ACC112 (cell line): Measurements from ENCODE around the gene ABCB6.

ENCODE experiments used
- H2AFZ ChIP-seq: fragments of 200-600 bp; sonication (generic); one replicate; pipeline ENCODE4 v1.6.0; 2017; ENCODE audit warnings: antibody characterized with exemption, low read length; ENCODE audit not compliant: unreplicated experiment
- H3K27ac ChIP-seq: fragments of 200-600 bp; sonication (generic); 2 replicates; pipeline ENCODE4 v1.5.1; 2014; ENCODE audit warnings: low read depth, mild to moderate bottlenecking, antibody characterized with exemption, low read length, moderate library complexity
- H3K27me3 ChIP-seq: fragments of 200-600 bp; sonication (generic); 2 replicates; pipeline ENCODE4 v1.6.1; 2014; ENCODE audit warnings: mild to moderate bottlenecking, antibody characterized with exemption, low read length, moderate library complexity, mixed read lengths; ENCODE audit not compliant: insufficient read depth
- H3K36me3 ChIP-seq: fragments of 200-600 bp; sonication (generic); 2 replicates; pipeline ENCODE4 v1.6.1; 2016; ENCODE audit warnings: mild to moderate bottlenecking, antibody characterized with exemption, low read length, moderate library complexity, mixed read lengths; ENCODE audit not compliant: insufficient read depth
- H3K4me1 ChIP-seq: fragments of 200-600 bp; sonication (generic); one replicate; pipeline ENCODE4 v1.6.1; 2016; ENCODE audit warnings: low read length, mixed read lengths; ENCODE audit not compliant: insufficient read depth, unreplicated experiment, control insufficient read depth
- H3K4me3 ChIP-seq: fragments of 200-600 bp; sonication (generic); 2 replicates; pipeline ENCODE4 v1.5.1; 2014; ENCODE audit warnings: mild to moderate bottlenecking, low read depth, low read length
- H3K79me2 ChIP-seq: fragments of 200-600 bp; sonication (generic); one replicate; pipeline ENCODE4 v1.6.0; 2016; ENCODE audit warnings: low read length; ENCODE audit not compliant: control insufficient read depth, unreplicated experiment, insufficient read depth

ABCB6 gene

DNA sequence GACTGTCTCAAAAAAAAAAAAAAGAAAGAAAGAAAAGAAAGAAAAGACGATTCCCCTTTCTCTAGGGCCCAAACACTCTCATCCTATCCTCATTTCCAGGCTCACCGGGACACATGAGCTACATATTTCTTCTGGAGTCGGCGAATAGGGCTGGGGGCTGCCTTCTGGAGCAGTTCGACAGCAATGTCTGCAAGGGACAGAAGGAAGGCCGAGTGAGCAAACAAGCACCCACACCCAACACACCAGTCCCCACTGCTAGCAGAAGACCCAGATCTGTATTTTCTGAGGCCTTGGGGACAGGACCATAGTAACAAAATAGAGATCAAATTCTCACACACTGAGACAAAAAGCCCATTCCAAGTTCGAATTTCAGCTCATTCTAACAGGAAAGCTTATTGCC lies 43.3 kb downstream of the ABCB6 start:
- no peak overlapping the region for H3K27ac ChIP-seq
- peaks cover 33% of the 10 kb centered on the region for H3K79me2 ChIP-seq
- H3K36me3 ChIP-seq = no peaks in the 10 kb centered on the region
- H2AFZ ChIP-seq = no peak overlapping the region
- H3K4me1 ChIP-seq = peaks cover 19% of the 10 kb centered on the region
- peak overlapping the region; percentile 88 for H3K4me3 ChIP-seq
- H3K27me3 ChIP-seq = no peaks in the 10 kb centered on the region

DNA sequence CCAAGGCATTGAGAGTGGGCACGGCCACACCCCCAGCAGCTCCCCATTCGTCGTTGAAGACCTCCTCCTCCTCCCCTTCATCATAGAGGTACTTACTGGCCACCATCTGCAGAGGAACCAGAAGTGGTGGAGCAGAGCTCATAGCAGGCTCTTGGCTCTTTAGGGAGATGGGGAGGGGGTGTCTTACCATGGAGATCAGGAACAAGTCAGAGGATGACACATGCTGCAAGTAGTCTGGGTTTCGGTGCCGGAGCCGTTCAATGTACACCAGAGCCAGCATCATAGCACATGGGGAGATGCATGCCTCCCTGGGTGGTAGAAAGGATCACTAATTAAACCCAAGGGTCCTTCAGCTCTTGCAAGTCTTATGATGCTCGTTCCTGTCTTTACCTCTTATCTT lies 44.0 kb downstream of the ABCB6 start:
- Histone ChIP-seq H3K27ac (no peak overlapping the region), H2AFZ (no peak overlapping the region), H3K79me2 (peaks cover 26% of the 10 kb centered on the region), H3K36me3 (no peaks in the 10 kb centered on the region), H3K4me1 (peaks cover 19% of the 10 kb centered on the region), H3K27me3 (no peaks in the 10 kb centered on the region), H3K4me3 (no peak overlapping the region)

DNA sequence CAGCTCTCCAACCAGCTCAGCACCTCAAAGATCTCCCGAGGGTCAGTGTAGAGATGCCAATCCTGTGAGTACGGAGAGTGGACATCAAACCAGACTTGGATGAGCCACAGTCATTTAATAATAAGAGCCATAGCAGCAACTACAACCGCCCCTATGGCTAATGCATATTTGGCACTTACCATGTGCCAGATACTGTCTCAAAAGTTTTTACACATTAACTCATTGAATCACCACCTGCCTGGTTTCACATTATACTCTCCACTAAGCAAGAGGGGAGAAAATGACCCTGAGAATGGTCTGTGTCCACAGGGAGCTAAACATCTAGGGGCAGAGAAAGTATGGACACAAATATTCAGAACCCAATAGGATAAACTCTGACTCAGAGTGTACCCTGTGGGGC lies 44.6 kb downstream of the ABCB6 start:
- Histone ChIP-seq H2AFZ (no peak overlapping the region), H3K4me1 (peaks cover 13% of the 10 kb centered on the region), H3K79me2 (peaks cover 20% of the 10 kb centered on the region), H3K36me3 (no peaks in the 10 kb centered on the region), H3K27ac (no peak overlapping the region), H3K27me3 (no peaks in the 10 kb centered on the region), H3K4me3 (no peak overlapping the region)

DNA sequence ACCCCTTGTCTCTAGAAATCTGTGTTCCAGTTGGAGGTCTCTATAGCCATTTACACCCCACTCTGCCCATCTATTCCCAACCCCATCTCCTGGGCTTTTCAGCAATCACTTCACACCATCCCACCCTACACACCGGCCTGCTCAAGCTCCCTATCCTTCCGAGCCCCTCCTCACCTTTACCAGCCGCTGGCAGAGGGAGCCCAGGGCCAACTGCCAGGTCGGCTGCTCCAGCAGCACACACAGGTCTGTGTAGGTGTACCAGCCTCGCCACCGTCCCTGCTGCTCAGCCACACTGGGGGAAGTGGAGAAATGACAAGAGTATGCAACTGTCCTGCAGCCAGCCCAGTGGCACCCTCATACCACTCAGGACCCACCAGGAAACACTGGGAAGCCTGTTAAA lies 45.6 kb downstream of the ABCB6 start:
- no peak overlapping the region for H3K4me3 ChIP-seq
- no peaks in the 10 kb centered on the region for H3K27me3 ChIP-seq
- peaks cover 11% of the 10 kb centered on the region for H3K4me1 ChIP-seq
- no peak overlapping the region for H3K27ac ChIP-seq
- H3K36me3 ChIP-seq = no peaks in the 10 kb centered on the region
- H3K79me2 ChIP-seq = peaks cover 12% of the 10 kb centered on the region
- no peak overlapping the region for H2AFZ ChIP-seq

DNA sequence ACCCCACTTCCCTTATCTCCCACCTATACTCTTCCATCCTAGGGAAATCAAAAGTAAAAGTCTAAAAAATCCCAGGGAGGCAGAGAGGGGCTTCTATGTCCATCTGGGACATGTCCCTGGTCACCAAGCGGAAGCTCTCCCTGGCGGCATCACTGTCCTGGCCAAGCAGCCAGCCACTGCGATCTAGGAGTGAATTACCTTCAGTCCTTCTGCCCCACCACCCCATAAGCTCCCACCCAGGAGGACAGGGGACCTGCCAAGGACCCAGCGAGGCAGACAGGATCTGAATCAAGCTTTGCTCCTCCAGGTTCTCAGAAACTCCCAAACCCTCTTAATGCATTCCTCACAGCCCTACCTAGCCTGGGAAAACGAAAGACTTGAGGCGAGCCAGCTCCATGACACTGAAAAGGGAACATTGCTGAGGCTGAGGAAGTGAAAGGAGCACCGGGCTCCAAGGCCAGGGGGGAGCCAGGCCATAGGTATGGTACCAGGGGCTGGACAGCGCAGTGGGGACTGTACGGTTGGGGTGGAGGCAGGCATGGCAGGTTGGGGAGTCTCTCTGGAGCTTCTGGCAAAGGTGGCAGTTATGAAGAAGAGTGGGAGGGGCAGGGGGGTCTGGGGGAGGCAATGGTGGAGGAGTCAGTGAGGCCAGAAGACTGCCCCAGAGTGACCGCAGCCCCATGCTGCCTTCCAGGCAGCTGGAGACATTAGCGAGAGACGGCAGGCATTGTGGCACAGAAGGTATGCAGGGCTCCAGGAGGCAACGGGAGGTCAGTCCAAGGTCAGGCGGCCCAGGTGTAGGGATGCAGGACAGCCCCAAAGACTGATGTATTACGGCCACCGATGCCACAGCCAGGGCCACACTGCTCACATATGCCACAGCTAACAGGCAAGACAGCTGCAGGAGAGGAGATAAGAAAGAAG lies 46.3 kb downstream of the ABCB6 start:
- no peaks in the 10 kb centered on the region for H3K27me3 ChIP-seq
- no peak overlapping the region for H2AFZ ChIP-seq
- H3K36me3 ChIP-seq = no peaks in the 10 kb centered on the region
- H3K27ac ChIP-seq = no peak overlapping the region
- peaks cover 12% of the 10 kb centered on the region for H3K79me2 ChIP-seq
- no peak overlapping the region for H3K4me3 ChIP-seq
- H3K4me1 ChIP-seq = peaks cover 11% of the 10 kb centered on the region

DNA sequence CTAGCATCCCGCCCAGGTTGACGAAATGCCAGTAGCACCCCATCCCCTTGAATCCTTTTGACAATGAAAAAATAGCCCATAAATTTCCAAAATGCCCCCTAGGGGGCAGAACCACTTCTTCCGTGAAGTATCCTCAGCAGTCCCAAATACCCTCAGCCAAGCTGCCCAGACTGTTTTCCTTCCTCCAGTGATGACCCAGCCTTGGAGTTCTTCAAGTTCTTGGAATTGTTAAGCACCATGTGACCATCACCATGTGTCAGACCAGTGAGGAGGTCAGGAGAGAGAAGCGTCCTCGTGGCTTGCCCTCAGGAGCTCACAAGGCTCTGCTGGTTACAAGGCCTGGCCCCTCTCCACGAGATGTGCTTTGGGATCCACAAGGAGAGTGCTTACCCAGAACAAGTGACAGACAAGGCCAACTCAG lies 47.5 kb downstream of the ABCB6 start:
- Histone ChIP-seq H2AFZ (no peak overlapping the region), H3K4me3 (no peak overlapping the region), H3K27me3 (no peaks in the 10 kb centered on the region), H3K36me3 (no peaks in the 10 kb centered on the region), H3K27ac (no peak overlapping the region), H3K79me2 (peaks cover 12% of the 10 kb centered on the region), H3K4me1 (peaks cover 11% of the 10 kb centered on the region)

DNA sequence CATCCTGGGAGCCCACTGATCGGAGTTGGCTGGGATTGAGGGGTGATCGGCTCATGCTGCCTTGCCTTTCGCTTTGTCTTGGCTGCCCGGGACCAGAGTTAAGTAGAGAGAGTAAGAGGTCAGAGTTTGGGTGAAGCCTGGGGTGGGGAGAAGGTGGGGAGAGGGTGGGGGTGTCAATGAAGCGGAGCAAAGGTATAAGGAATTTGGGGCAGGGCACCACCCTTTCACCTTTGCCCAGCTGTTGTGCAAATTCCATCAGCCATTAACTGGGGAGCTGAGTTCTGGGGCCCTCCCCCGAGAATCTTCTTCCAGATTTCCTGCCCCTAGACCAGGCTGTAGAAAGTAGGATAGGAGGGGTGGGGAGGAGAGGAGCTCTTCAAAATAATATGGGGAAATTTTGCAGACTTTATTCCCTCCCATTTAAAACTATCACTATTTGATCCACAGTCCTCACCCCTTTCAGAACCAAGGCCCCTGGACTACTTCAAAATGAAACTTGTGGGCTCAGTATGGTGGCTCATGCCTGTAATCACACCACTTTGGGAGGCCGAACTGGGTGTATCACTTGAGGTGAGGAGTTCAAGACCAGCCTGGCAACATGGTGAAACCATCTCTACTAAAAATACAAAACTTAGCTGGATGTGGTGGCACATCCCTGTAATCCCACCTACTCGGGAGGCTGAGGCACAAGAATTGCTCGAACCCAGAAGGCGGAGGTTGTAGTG lies 48.7 kb downstream of the ABCB6 start, which contains the start of gene SLC23A3:
TSS of gene SLC23A3 (minus strand) at position 100 of the 725 bp plus-strand sequence. CDS start at position 55, 45 bp downstream.
- H3K79me2 ChIP-seq = peaks cover 4% of the 10 kb centered on the region
- no peak within 1 kb of the TSS for H3K4me3 ChIP-seq
- H3K27me3 ChIP-seq = no peaks in the 10 kb centered on the region
- peaks cover 3% of the 10 kb centered on the region for H3K4me1 ChIP-seq
- H3K27ac ChIP-seq = no peak within 1 kb of the TSS
- no peaks in the 10 kb centered on the region for H3K36me3 ChIP-seq
- H2AFZ ChIP-seq = no peak within 1 kb of the TSS

DNA sequence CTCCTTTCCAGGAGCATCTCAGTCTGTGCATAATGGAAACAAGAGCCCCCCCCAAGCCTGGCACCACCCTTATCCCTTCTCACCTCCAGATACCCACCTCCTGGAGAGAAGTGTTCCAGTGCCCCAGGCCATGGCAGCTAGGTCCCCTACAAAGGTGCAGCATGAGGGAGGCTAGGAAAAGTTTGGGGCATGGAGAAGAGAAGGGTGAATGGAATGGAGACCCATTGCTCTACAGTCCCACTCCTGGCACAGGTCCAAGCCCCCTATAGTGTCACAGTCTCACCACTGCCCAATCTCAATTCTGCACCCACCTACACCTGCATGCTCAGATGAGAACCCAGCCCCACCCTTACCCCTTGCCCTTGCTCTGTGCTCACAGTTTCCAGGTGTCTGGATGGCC lies 49.8 kb downstream of the ABCB6 start:
- Histone ChIP-seq H3K4me1 (no peaks in the 10 kb centered on the region), H3K4me3 (no peak overlapping the region), H2AFZ (no peak overlapping the region), H3K27me3 (no peaks in the 10 kb centered on the region), H3K79me2 (no peaks in the 10 kb centered on the region), H3K36me3 (no peaks in the 10 kb centered on the region), H3K27ac (no peak overlapping the region)

DNA sequence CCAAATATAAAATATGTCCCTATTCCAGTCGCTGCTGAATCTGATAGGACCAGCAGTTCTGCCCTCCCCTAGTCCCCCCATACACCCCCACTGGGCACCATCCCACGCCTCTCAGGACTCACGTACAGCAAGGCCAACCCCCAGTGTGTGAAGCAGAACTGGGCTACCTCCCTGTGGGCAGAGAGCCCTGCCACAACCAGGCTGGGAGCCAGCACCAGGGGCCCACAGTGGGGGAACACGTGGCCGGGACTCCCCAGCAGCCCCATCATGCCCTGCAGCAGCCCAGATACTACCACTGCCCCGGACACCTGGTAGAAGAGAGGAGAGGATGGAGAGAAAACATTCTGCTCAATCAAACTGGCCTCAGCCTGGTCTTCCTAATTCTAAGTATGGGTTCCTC lies 50.2 kb downstream of the ABCB6 start:
- H3K4me1 ChIP-seq = no peaks in the 10 kb centered on the region
- no peaks in the 10 kb centered on the region for H3K36me3 ChIP-seq
- no peak overlapping the region for H2AFZ ChIP-seq
- H3K79me2 ChIP-seq = no peaks in the 10 kb centered on the region
- no peak overlapping the region for H3K4me3 ChIP-seq
- no peak overlapping the region for H3K27ac ChIP-seq
- no peaks in the 10 kb centered on the region for H3K27me3 ChIP-seq

DNA sequence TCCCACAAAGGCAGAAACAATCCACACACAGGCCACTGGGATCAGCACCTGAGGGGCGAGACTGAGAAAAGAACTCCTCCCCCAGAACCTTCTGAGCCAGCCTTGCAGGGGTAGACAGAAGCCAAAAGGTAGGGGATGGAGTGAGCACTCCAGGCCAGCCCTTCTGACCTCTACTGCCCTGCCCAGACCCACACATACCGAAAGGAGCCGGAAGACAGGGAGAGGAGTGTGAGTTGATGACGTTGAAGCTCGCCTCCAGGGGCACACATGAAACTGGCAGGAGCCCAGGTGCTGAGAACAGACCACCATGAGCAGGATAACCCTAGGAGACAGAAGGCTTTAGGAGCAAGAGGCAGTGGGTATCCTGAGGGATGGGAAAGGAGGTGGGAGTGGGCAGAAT lies 50.8 kb downstream of the ABCB6 start:
- Histone ChIP-seq H3K27me3 (no peaks in the 10 kb centered on the region), H3K27ac (no peak overlapping the region), H3K36me3 (no peaks in the 10 kb centered on the region), H3K79me2 (no peaks in the 10 kb centered on the region), H3K4me1 (no peaks in the 10 kb centered on the region), H3K4me3 (no peak overlapping the region), H2AFZ (no peak overlapping the region)
